Embryonic facial prominence (tissue), 1 donor: ENCODE data around the gene PIK3R1.

Experiments
- DNase-seq: peaks from one replicate; pipeline ENCODE4 v3.0.0-alpha.2; 2016; ENCODE audit errors: extremely low spot score

Gene PIK3R1

GRCh38 chr5:68296895-68297294 is 81.3 kb downstream of the PIK3R1 start:
- no peak for DNase-seq

- no peak for DNase-seq
These were observed 82.1 kb downstream of the PIK3R1 start for GRCh38 chr5:68297656-68298055.

GRCh38 chr5:68298479-68298878 is 82.9 kb downstream of the PIK3R1 start:
- DNase-seq = no peak

- DNase-seq = no peak
These were observed 83.5 kb downstream of the PIK3R1 start for GRCh38 chr5:68299105-68299504.

- no peak for DNase-seq
These were observed 84.0 kb downstream of the PIK3R1 start for GRCh38 chr5:68299575-68299974.

GRCh38 chr5:68303038-68303738 is 87.6 kb downstream of the PIK3R1 start:
- DNase-seq = no peak

- no peak for DNase-seq
These were observed 88.3 kb downstream of the PIK3R1 start for GRCh38 chr5:68303754-68304420.

GRCh38 chr5:68304421-68305052 is 89.0 kb downstream of the PIK3R1 start:
- no peak for DNase-seq

- DNase-seq = no peak
These were observed 89.8 kb downstream of the PIK3R1 start for GRCh38 chr5:68305223-68305870.

- no peak for DNase-seq
These were observed 90.9 kb downstream of the PIK3R1 start for GRCh38 chr5:68306361-68307014.

GRCh38 chr5:68313336-68313735 is 97.8 kb downstream of the PIK3R1 start:
- DNase-seq = no peak

- no peak for DNase-seq
These were observed 98.9 kb downstream of the PIK3R1 start for GRCh38 chr5:68314465-68314864.

GRCh38 chr5:68315679-68316271 is 100.2 kb downstream of the PIK3R1 start:
- no peak for DNase-seq

GRCh38 chr5:68316469-68316868 is 100.9 kb downstream of the PIK3R1 start:
- no peak for DNase-seq

- DNase-seq = no peak
These were observed 102.1 kb downstream of the PIK3R1 start for GRCh38 chr5:68317646-68318045.

- no peak for DNase-seq
These were observed 103.6 kb downstream of the PIK3R1 start for GRCh38 chr5:68318955-68319705.

GRCh38 chr5:68319706-68320412 is 104.3 kb downstream of the PIK3R1 start:
- no peak for DNase-seq

- no peak for DNase-seq
These were observed 104.9 kb downstream of the PIK3R1 start for GRCh38 chr5:68320413-68320986.

- no peak for DNase-seq
These were observed 109.6 kb downstream of the PIK3R1 start for GRCh38 chr5:68325065-68325580.
